ENCODE results near the gene ZFTA. TPM values are rescaled to one million over a fixed set of nuclear protein-coding genes. Genes with fewer than 3 reads are reported as not detected.
"Not testable (repeated sequence)": the region's sequence is repeated elsewhere in the genome, so short reads cannot be mapped to it uniquely, and the experiment has no call there.

ZFTA gene
- total RNA-seq, 4 donors from 2014 or later = 2.9 to 12.0 (median 4.6) TPM

DNA sequence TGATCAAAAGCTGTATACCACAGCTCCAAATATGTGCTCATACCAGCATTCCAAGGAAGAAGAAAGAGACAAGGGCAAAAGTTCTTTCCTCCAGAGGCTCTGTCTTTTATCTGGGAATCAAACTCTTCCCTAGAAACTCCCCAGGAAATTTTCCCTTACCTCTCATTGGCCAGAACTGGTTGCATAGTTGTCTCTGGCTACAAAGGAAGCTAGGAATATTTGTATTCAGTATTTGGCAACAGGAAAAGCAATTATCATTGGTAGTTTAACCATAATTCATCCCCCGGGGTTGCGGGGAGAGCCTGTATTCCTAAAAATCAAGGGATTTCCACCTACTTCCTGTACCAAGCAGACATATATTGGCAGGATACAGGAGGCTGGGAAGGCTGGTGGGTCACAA lies 10.5 kb upstream of the ZFTA start:
- Histone ChIP-seq H3K9me3 (no peaks in the 10 kb centered on the region), H3K4me3 (no peak overlapping the region), H3K27ac (no peak overlapping the region), H3K36me3 (no peaks in the 10 kb centered on the region), H3K4me1 (no peaks in the 10 kb centered on the region), H3K27me3 (no peaks in the 10 kb centered on the region)
- 60 to 65% methylated on average over 2 of the region's 2 CpGs for WGBS, 2 donors
- TF ChIP-seq, protein P1, sequence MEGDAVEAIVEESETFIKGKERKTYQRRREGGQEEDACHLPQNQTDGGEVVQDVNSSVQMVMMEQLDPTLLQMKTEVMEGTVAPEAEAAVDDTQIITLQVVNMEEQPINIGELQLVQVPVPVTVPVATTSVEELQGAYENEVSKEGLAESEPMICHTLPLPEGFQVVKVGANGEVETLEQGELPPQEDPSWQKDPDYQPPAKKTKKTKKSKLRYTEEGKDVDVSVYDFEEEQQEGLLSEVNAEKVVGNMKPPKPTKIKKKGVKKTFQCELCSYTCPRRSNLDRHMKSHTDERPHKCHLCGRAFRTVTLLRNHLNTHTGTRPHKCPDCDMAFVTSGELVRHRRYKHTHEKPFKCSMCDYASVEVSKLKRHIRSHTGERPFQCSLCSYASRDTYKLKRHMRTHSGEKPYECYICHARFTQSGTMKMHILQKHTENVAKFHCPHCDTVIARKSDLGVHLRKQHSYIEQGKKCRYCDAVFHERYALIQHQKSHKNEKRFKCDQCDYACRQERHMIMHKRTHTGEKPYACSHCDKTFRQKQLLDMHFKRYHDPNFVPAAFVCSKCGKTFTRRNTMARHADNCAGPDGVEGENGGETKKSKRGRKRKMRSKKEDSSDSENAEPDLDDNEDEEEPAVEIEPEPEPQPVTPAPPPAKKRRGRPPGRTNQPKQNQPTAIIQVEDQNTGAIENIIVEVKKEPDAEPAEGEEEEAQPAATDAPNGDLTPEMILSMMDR (IDR thresholded peaks at IDR 0.05) = no peak
- TF ChIP-seq POLR2A (IDR thresholded peaks at IDR 0.05) = no peak
- intact Hi-C loops (cut with DNase I) = loop anchor here (10.0 kb wide), 1 partner anchor 166 kb away; no protein-coding TSS in a partner anchor
- DNase-seq = no peak

- no peaks in the 10 kb centered on the region for H3K9me3 ChIP-seq
- TF ChIP-seq POLR2A (IDR thresholded peaks at IDR 0.05) = no peak
- TF ChIP-seq, protein P1 (IDR thresholded peaks at IDR 0.05) = no peak
- H3K4me1 ChIP-seq = peaks cover 0 to under 1% (median 0%) of the 10 kb centered on the region in 3 donors
- WGBS, 2 donors = 71 to 85% methylated on average over 3 of the region's 3 CpGs
- no peaks in the 10 kb centered on the region for H3K27me3 ChIP-seq
- H3K36me3 ChIP-seq = no peaks in the 10 kb centered on the region
- intact Hi-C loops (cut with DNase I) = loop anchor here (10.0 kb wide), 1 partner anchor 170 kb away; no protein-coding TSS in a partner anchor
- H3K4me3 ChIP-seq = no peak overlapping the region
- no peak overlapping the region for H3K27ac ChIP-seq
- DNase-seq = no peak
These were observed 6.6 kb upstream of the ZFTA start for GRCh38 chr11:63775191-63775590.

DNA sequence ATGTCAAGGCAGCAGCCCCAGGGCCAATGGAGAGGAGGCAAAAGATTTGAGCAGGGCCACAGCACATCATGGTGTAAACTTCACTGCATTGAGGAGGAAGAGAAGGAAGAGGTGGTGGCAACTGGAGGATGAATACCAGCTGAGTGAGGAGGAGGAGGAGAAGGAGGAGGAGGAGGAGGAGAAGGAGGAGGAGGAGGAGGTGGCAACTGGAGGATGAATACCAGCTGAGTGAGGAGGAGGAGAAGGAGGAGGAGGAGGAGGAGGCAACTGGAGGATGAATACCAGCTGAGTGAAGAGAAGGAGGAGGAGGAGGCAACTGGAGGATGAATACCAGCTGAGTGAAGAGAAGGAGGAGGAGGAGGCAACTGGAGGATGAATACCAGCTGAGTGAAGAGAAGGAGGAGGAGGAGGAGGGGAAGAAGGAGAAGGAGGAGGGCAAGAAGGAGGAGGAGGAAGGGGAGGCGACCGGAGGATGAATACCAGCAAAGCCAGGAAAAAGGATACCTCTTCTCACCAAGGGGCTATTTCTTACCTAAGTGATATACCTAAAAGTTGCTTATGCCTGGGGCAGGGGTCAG lies 3.3 kb upstream of the ZFTA start:
- not testable (repeated sequence) for DNase-seq, H3K36me3 ChIP-seq, H3K4me3 ChIP-seq, H3K27ac ChIP-seq, H3K9me3 ChIP-seq
- H3K4me1 ChIP-seq = peaks cover 8 to 29% (median 19%) of the 10 kb centered on the region in 3 donors
- 82 to 88% methylated on average over 2 of the region's 2 CpGs for WGBS, 2 donors
- H3K27me3 ChIP-seq = peaks cover 0 to 11% (median 0%) of the 10 kb centered on the region in 4 donors
- intact Hi-C loops (cut with DNase I) = loop anchor here (10.0 kb wide), 1 partner anchor 173 kb away; no protein-coding TSS in a partner anchor

- no peaks in the 10 kb centered on the region for H3K36me3 ChIP-seq
- no peaks in the 10 kb centered on the region for H3K9me3 ChIP-seq
- WGBS, 2 donors = 82 to 86% methylated on average over 7 of the region's 7 CpGs
- TF ChIP-seq POLR2A (IDR thresholded peaks at IDR 0.05) = no peak
- TF ChIP-seq, protein P1 (IDR thresholded peaks at IDR 0.05) = no peak
- no peak overlapping the region for H3K4me3 ChIP-seq
- DNase-seq = no peak
- intact Hi-C loops (cut with DNase I) = loop anchor here (10.0 kb wide), 1 partner anchor 174 kb away; no protein-coding TSS in a partner anchor
- no peak overlapping the region for H3K27ac ChIP-seq
- H3K27me3 ChIP-seq = peaks cover 0 to 11% (median 0%) of the 10 kb centered on the region in 4 donors
- H3K4me1 ChIP-seq = peaks cover 14 to 39% (median 25%) of the 10 kb centered on the region in 3 donors
These were observed 2.2 kb upstream of the ZFTA start for GRCh38 chr11:63770763-63771162.

GRCh38 chr11:63769714-63770455 lies 1.3 kb upstream of the ZFTA start:
- WGBS, 2 donors = 0 to 63% methylated on average over 1 to 10 of the region's 35 CpGs
- Histone ChIP-seq H3K36me3 (peaks cover 0 to 2% (median 0%) of the 10 kb centered on the region in 3 donors), H3K4me1 (peaks cover 14 to 48% (median 25%) of the 10 kb centered on the region in 3 donors), H3K27me3 (peaks cover 0 to 11% (median 0%) of the 10 kb centered on the region in 4 donors), H3K27ac (peak overlapping the region; percentile 65 to 89 (median 80)), H3K9me3 (no peaks in the 10 kb centered on the region), H3K4me3 (peak overlapping the region; percentile 47 to 98 (median 82))
- TF ChIP-seq, protein P1 (IDR thresholded peaks at IDR 0.05) = no peak
- TF ChIP-seq POLR2A (IDR thresholded peaks at IDR 0.05) = no peak
- intact Hi-C loops (cut with DNase I) = loop anchor here (10.0 kb wide), 2 partner anchors 45 to 175 kb away; partner anchors contain the start of gene SPINDOC
- DNase-seq = no peak
